HepG2 (cell line): ENCODE data around the gene RRAS2. TPM values are rescaled to one million over a fixed set of nuclear protein-coding genes. Genes with fewer than 3 reads are reported as not detected.
"Not testable (repeated sequence)": the region's sequence is repeated elsewhere in the genome, so short reads cannot be mapped to it uniquely, and the experiment has no call there.

Experiments used
- ATAC-seq: fragments of 200-7000 bp; cut with Tn5 transposase; 3 replicates; pipeline ENCODE4 v1.9.1; 2020; ENCODE audit warnings: mild to moderate bottlenecking, moderate library complexity
- BruUV-seq: library from RNA; stranded (reverse); fragments of 400-500 nt; replicated peaks from 2 replicates; lab custom pipeline; 2021; lab: Mats Ljungman, UMichigan
- CTCF ChIA-PET: fragments of 300-600 bp; formaldehyde crosslinking; extraction: SDS; loops from one replicate; lab custom pipeline; 2021; ENCODE audit warnings: low total read pairs, inconsistent platforms, low intra/inter-chr PET ratio; lab: Yijun Ruan, JAX
- POLR2A ChIA-PET: fragments of 350-600 bp; sonication (Branson Sonifier 250); formaldehyde crosslinking; loops from one replicate; lab custom pipeline; 2020; ENCODE audit warnings: antibody characterized with exemption, inconsistent platforms; lab: Yijun Ruan, JAX
- DNase-seq: peaks from one replicate; pipeline ENCODE4 v3.0.0-alpha.2; 2015; ENCODE audit warnings: low spot score
- FAIRE-seq: peaks from 3 replicates; lab custom pipeline; 2011; peaks lifted over from hg19 to GRCh38; lab: Jason Lieb, UNC
- H2AFZ ChIP-seq: one replicate; pipeline ENCODE4 v1.6.1; 2011; ENCODE audit warnings: low read length, inconsistent platforms
- H3K27ac ChIP-seq: fragments of 300-600 bp; 3 replicates; pipeline ENCODE4 v1.8.0; 2011; ENCODE audit warnings: mixed run types, mild to moderate bottlenecking, mixed read lengths, low read length, inconsistent platforms; ENCODE audit not compliant: insufficient read depth; ENCODE audit errors: extremely low read length
- H3K27me3 ChIP-seq, 2 experiments: fragments of 200-600 bp in 1 of 2; 2 replicates in 1 of 2; 3 replicates in 1 of 2; pipeline versions ENCODE4 v1.6.0 to v1.8.0; 2011; ENCODE audit warnings: low read length in 2 of 2, mild to moderate bottlenecking in 2 of 2, moderate library complexity in 2 of 2, inconsistent platforms in 1 of 2; ENCODE audit not compliant: insufficient read depth in 2 of 2, control insufficient read depth in 1 of 2
- H3K36me3 ChIP-seq, 2 experiments: fragments of 200-600 bp in 1 of 2; replicated peaks in 1 of 2; 2 replicates in 1 of 2; 3 replicates in 1 of 2; pipeline versions ENCODE4 v1.5.1 to v1.8.0; 2011; ENCODE audit warnings: low read length in 2 of 2, inconsistent platforms in 1 of 2; ENCODE audit not compliant: insufficient read depth in 2 of 2, control insufficient read depth in 1 of 2
- H3K4me1 ChIP-seq: 2 replicates; pipeline ENCODE4 v1.5.1; 2012; ENCODE audit warnings: low read length, inconsistent platforms; ENCODE audit not compliant: insufficient read depth
- H3K4me2 ChIP-seq: 2 replicates; pipeline ENCODE4 v1.6.0; 2011; ENCODE audit warnings: low read depth, low read length, inconsistent platforms
- H3K4me3 ChIP-seq, 3 experiments: fragments of 200-600 bp in 1 of 3; sonication (generic), shearing (Covaris generic) in 1 of 3; replicated peaks in 1 of 3; 2 replicates each; pipeline ENCODE4 v1.5.1; 2011 to 2016; ENCODE audit warnings: low read length in 3 of 3, inconsistent platforms in 2 of 3, low read depth in 2 of 3, mild to moderate bottlenecking in 2 of 3, control low read depth in 1 of 3, mixed read lengths in 1 of 3; ENCODE audit not compliant: insufficient read depth in 1 of 3
- H3K79me2 ChIP-seq: one replicate; pipeline ENCODE4 v1.6.1; 2011; ENCODE audit warnings: low read length, inconsistent platforms; ENCODE audit not compliant: insufficient read depth
- H3K9ac ChIP-seq: 2 replicates; pipeline ENCODE4 v1.6.0; 2011; ENCODE audit warnings: mild to moderate bottlenecking, low read depth, low read length, inconsistent platforms; ENCODE audit not compliant: insufficient read depth
- H3K9me3 ChIP-seq: 2 replicates; pipeline ENCODE4 v1.5.1; 2012; ENCODE audit warnings: mild to moderate bottlenecking, low read length
- H4K20me1 ChIP-seq: 2 replicates; pipeline ENCODE4 v1.6.0; 2011; ENCODE audit warnings: inconsistent platforms, mild to moderate bottlenecking, low read length, moderate library complexity; ENCODE audit not compliant: insufficient read depth
- GABPB1 ChIP-seq: IDR thresholded peaks from 2 replicates; pipeline ENCODE4 v1.6.1; 2016; ENCODE audit warnings: mild to moderate bottlenecking, missing genetic modification reagents, moderate library complexity, missing compliant biosample characterization
- NCOA5 ChIP-seq: sonication (generic); formaldehyde crosslinking; IDR thresholded peaks from 2 replicates; pipeline ENCODE4 v1.4.0; 2020; ENCODE audit warnings: missing genetic modification reagents
- ZNF121 ChIP-seq: sonication (generic); formaldehyde crosslinking; IDR thresholded peaks from 2 replicates; pipeline ENCODE4 v1.5.0; 2020; ENCODE audit warnings: mild to moderate bottlenecking, missing genetic modification reagents
- WGBS: methylation state at CpG from one replicate; pipeline ENCODE4 v1.1.6; 2017; ENCODE audit warnings: low lambda C conversion rate; 5-methylcytosine and 5-hydroxymethylcytosine counted together
- in situ Hi-C: cut with HindIII; loops from 2 replicates; pipeline ENCODE4 v1.10.0; 2017; ENCODE audit warnings: low pct_unique_long_range_greater_than_20kb; ENCODE audit not compliant: extremely low pct_ligation_motif_present
- intact Hi-C: fragments of 100-400 bp; cut with micrococcal nuclease; formaldehyde crosslinking; loops from one replicate; pipeline ENCODE4 v1.10.0; 2022; ENCODE audit not compliant: unreplicated experiment
- polyA plus RNA-seq, 8 experiments: library from polyadenylated mRNA; depleted of rRNA in 3 of 8; stranded (reverse) in 7 of 8; unstranded in 1 of 8; fragments of >200 nt; fragmentation: Illumina TruSeq in 4 of 8; extraction: Trizol in 4 of 8; gene quantifications; 2 replicates each; pipeline versions ENCODE4 v1.2.1 to v1.2.3, GENCODE V29; 2011 to 2016; ENCODE audit warnings: low read depth in 4 of 8, missing spikeins in 1 of 8, mixed read lengths in 1 of 8; ENCODE audit not compliant: insufficient read depth in 1 of 8
- total RNA-seq, 5 experiments: library from RNA; depleted of rRNA; stranded (reverse); fragments of >200 nt; fragmentation: Illumina TruSeq; extraction: Trizol; gene quantifications; 2 replicates each; pipeline ENCODE4 v1.2.3, GENCODE V29; 2016; ENCODE audit warnings: low read depth in 1 of 5
- TF ChIP-seq, protein P1 (sequence below): sonication (generic); formaldehyde crosslinking; IDR thresholded peaks from 2 replicates; pipeline ENCODE4 v1.5.0; 2020; ENCODE audit warnings: mild to moderate bottlenecking, missing genetic modification reagents, borderline replicate concordance
- TF ChIP-seq, protein P2 (sequence below): sonication (generic); formaldehyde crosslinking; IDR thresholded peaks from 2 replicates; pipeline ENCODE4 v1.4.0; 2020; ENCODE audit warnings: missing genetic modification reagents, borderline replicate concordance

RRAS2 gene
- total and polyA plus RNA-seq, 2 of the 13 experiments (the other 11 are each of a cell fraction or from before 2014, with no cell fraction given), result 19.0 to 44.1 TPM

DNA sequence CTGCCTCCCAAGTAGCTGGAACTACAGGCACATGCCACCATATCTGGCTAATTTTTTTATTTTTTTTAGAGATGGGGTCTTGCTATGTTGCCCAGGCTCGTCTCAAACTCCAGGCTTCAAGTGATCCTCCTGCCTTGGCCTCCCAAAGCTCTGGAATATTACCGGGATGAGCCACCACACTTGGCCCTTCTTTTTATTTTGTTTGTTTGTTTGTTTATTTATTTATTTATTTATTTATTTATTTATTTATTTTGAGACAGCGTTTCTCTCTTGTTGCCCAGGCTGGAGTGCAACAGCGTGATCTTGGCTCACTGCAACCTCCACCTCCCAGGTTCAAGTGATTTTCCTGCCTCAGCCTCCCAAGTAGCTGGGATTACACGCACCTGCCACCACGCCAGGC is 44.5 kb upstream of the RRAS2 start:
- DNase-seq, H3K27ac ChIP-seq, intact Hi-C loops, BruUV-seq, H3K4me2 ChIP-seq, CTCF ChIA-PET, H3K4me1 ChIP-seq, in situ Hi-C loops, POLR2A ChIA-PET, H2AFZ ChIP-seq, H3K4me3 ChIP-seq, FAIRE-seq, H3K27me3 ChIP-seq, H3K79me2 ChIP-seq, H3K9ac ChIP-seq, H3K36me3 ChIP-seq, ATAC-seq, H3K9me3 ChIP-seq, H4K20me1 ChIP-seq: not testable (repeated sequence)
- WGBS, result 75% methylated on average over 6 of the region's 6 CpGs
- TF ChIP-seq ZNF121 (CRISPR knock-in tag), result 0 out of 2 replicates have a peak, but pooled peaks have one; percentile 27

DNA sequence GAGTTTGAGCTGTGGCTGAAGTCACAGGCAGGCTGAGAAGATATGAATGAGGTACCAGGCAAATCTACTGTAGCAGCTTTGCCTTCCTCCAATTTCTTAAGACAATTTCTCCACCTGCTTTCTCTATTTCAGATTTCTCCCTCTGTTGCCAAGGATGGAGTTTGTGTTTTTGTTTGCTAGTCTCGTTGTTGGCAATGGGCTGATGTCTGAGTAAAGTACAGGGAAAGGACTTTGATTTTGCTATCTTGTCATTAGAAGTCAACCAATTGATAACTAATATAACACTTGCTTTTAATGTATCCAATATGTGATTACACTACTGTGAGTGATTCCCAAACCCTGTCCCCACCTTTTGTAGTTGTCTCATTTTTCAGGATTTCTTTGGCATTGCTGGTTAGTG is 40.1 kb upstream of the RRAS2 start:
- H3K79me2 ChIP-seq, result no peaks in the 10 kb centered on the region
- 36% methylated on average over 1 of the region's 1 CpG for WGBS
- no peak overlapping the region for H3K4me2 ChIP-seq
- H2AFZ ChIP-seq, result no peak overlapping the region
- BruUV-seq, result no TSS peak
- in situ Hi-C loops (no loop called here), intact Hi-C loops (no loop called here)
- ChIA-PET POLR2A (no interaction called here), CTCF (no interaction called here)
- H3K9me3 ChIP-seq, result no peaks in the 10 kb centered on the region
- H3K4me1 ChIP-seq, result no peaks in the 10 kb centered on the region
- no peak overlapping the region for H3K27ac ChIP-seq
- H4K20me1 ChIP-seq, result no peaks in the 10 kb centered on the region
- H3K9ac ChIP-seq, result no peak overlapping the region
- no peak for DNase-seq
- H3K36me3 ChIP-seq, result no peaks in the 10 kb centered on the region
- no peak for ATAC-seq
- no peak overlapping the region for H3K4me3 ChIP-seq
- no peaks in the 10 kb centered on the region; a peak in 1 of 5 replicates for H3K27me3 ChIP-seq
- FAIRE-seq, result no peak
- no peak for TF ChIP-seq GABPB1
- TF ChIP-seq, protein P1, sequence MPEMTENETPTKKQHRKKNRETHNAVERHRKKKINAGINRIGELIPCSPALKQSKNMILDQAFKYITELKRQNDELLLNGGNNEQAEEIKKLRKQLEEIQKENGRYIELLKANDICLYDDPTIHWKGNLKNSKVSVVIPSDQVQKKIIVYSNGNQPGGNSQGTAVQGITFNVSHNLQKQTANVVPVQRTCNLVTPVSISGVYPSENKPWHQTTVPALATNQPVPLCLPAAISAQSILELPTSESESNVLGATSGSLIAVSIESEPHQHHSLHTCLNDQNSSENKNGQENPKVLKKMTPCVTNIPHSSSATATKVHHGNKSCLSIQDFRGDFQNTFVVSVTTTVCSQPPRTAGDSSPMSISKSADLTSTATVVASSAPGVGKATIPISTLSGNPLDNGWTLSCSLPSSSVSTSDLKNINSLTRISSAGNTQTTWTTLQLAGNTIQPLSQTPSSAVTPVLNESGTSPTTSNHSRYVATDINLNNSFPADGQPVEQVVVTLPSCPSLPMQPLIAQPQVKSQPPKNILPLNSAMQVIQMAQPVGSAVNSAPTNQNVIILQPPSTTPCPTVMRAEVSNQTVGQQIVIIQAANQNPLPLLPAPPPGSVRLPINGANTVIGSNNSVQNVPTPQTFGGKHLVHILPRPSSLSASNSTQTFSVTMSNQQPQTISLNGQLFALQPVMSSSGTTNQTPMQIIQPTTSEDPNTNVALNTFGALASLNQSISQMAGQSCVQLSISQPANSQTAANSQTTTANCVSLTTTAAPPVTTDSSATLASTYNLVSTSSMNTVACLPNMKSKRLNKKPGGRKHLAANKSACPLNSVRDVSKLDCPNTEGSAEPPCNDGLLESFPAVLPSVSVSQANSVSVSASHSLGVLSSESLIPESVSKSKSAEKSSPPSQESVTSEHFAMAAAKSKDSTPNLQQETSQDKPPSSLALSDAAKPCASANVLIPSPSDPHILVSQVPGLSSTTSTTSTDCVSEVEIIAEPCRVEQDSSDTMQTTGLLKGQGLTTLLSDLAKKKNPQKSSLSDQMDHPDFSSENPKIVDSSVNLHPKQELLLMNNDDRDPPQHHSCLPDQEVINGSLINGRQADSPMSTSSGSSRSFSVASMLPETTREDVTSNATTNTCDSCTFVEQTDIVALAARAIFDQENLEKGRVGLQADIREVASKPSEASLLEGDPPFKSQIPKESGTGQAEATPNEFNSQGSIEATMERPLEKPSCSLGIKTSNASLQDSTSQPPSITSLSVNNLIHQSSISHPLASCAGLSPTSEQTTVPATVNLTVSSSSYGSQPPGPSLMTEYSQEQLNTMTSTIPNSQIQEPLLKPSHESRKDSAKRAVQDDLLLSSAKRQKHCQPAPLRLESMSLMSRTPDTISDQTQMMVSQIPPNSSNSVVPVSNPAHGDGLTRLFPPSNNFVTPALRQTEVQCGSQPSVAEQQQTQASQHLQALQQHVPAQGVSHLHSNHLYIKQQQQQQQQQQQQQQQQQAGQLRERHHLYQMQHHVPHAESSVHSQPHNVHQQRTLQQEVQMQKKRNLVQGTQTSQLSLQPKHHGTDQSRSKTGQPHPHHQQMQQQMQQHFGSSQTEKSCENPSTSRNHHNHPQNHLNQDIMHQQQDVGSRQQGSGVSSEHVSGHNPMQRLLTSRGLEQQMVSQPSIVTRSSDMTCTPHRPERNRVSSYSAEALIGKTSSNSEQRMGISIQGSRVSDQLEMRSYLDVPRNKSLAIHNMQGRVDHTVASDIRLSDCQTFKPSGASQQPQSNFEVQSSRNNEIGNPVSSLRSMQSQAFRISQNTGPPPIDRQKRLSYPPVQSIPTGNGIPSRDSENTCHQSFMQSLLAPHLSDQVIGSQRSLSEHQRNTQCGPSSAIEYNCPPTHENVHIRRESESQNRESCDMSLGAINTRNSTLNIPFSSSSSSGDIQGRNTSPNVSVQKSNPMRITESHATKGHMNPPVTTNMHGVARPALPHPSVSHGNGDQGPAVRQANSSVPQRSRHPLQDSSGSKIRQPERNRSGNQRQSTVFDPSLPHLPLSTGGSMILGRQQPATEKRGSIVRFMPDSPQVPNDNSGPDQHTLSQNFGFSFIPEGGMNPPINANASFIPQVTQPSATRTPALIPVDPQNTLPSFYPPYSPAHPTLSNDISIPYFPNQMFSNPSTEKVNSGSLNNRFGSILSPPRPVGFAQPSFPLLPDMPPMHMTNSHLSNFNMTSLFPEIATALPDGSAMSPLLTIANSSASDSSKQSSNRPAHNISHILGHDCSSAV, result no peak
- no peak for TF ChIP-seq NCOA5 (CRISPR knock-in tag)
- TF ChIP-seq, protein P2, sequence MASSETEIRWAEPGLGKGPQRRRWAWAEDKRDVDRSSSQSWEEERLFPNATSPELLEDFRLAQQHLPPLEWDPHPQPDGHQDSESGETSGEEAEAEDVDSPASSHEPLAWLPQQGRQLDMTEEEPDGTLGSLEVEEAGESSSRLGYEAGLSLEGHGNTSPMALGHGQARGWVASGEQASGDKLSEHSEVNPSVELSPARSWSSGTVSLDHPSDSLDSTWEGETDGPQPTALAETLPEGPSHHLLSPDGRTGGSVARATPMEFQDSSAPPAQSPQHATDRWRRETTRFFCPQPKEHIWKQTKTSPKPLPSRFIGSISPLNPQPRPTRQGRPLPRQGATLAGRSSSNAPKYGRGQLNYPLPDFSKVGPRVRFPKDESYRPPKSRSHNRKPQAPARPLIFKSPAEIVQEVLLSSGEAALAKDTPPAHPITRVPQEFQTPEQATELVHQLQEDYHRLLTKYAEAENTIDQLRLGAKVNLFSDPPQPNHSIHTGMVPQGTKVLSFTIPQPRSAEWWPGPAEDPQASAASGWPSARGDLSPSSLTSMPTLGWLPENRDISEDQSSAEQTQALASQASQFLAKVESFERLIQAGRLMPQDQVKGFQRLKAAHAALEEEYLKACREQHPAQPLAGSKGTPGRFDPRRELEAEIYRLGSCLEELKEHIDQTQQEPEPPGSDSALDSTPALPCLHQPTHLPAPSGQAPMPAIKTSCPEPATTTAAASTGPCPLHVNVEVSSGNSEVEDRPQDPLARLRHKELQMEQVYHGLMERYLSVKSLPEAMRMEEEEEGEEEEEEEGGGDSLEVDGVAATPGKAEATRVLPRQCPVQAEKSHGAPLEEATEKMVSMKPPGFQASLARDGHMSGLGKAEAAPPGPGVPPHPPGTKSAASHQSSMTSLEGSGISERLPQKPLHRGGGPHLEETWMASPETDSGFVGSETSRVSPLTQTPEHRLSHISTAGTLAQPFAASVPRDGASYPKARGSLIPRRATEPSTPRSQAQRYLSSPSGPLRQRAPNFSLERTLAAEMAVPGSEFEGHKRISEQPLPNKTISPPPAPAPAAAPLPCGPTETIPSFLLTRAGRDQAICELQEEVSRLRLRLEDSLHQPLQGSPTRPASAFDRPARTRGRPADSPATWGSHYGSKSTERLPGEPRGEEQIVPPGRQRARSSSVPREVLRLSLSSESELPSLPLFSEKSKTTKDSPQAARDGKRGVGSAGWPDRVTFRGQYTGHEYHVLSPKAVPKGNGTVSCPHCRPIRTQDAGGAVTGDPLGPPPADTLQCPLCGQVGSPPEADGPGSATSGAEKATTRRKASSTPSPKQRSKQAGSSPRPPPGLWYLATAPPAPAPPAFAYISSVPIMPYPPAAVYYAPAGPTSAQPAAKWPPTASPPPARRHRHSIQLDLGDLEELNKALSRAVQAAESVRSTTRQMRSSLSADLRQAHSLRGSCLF (CRISPR knock-in tag), result no peak
